DND-41 (cell line): ENCODE measurements around the gene DNPEP.
A peak's percentile ranks its signal among the peaks of the same experiment; 100 is the strongest.
"Not testable (repeated sequence)": the region's sequence is repeated elsewhere in the genome, so short reads cannot be mapped to it uniquely, and the experiment has no call there.

ENCODE experiments used
- ATAC-seq: fragments of 200-7000 bp; cut with Tn5 transposase; 3 replicates; pipeline ENCODE4 v1.9.1; 2021; ENCODE audit warnings: low read depth; ENCODE audit not compliant: insufficient read depth
- DNase-seq: peaks from one replicate; pipeline ENCODE4 v3.0.0-alpha.2; 2020
- H2AFZ ChIP-seq: 2 replicates; pipeline ENCODE4 v1.6.0; 2012; ENCODE audit warnings: low read depth, low read length
- H3K27ac ChIP-seq: 2 replicates; pipeline ENCODE4 v1.5.1; 2012; ENCODE audit warnings: low read length, inconsistent platforms
- H3K27me3 ChIP-seq: fragments of 200-600 bp; sonication (generic); 2 replicates; pipeline ENCODE4 v1.6.0; 2012; ENCODE audit warnings: low read length, mild to moderate bottlenecking, inconsistent platforms; ENCODE audit not compliant: insufficient read depth, poor library complexity
- H3K36me3 ChIP-seq: 2 replicates; pipeline ENCODE4 v1.5.1; 2012; ENCODE audit warnings: low read length, inconsistent platforms; ENCODE audit not compliant: insufficient read depth
- H3K4me1 ChIP-seq: 2 replicates; pipeline ENCODE4 v1.5.1; 2012; ENCODE audit warnings: mild to moderate bottlenecking, low read length; ENCODE audit not compliant: insufficient read depth
- H3K4me2 ChIP-seq: 2 replicates; pipeline ENCODE4 v1.6.0; 2012; ENCODE audit warnings: mild to moderate bottlenecking, moderate library complexity, low read length, inconsistent platforms; ENCODE audit not compliant: insufficient read depth
- H3K4me3 ChIP-seq, 2 experiments: fragments of 200-600 bp in 1 of 2; shearing (Covaris generic) in 1 of 2; 2 replicates each; pipeline ENCODE4 v1.5.1; 2012 to 2016; ENCODE audit warnings: inconsistent platforms in 2 of 2, low read length in 2 of 2, mild to moderate bottlenecking in 2 of 2, low read depth in 1 of 2, moderate library complexity in 1 of 2
- H3K79me2 ChIP-seq: 2 replicates; pipeline ENCODE4 v1.6.0; 2012; ENCODE audit warnings: low read length, inconsistent platforms; ENCODE audit not compliant: insufficient read depth
- H3K9ac ChIP-seq: 2 replicates; pipeline ENCODE4 v1.6.0; 2012; ENCODE audit warnings: low read depth, mild to moderate bottlenecking, inconsistent platforms, low read length, moderate library complexity
- H3K9me3 ChIP-seq: 2 replicates; pipeline ENCODE4 v1.5.1; 2012; ENCODE audit warnings: low read length, moderate library complexity, mild to moderate bottlenecking, inconsistent platforms; ENCODE audit not compliant: insufficient read depth, severe bottlenecking
- H4K20me1 ChIP-seq: 2 replicates; pipeline ENCODE4 v1.6.0; 2012; ENCODE audit warnings: low read length; ENCODE audit not compliant: insufficient read depth
- CTCF ChIP-seq: IDR thresholded peaks from 2 replicates; pipeline ENCODE4 v1.5.1; 2012; ENCODE audit warnings: borderline replicate concordance, low read length, moderate library complexity, mild to moderate bottlenecking; ENCODE audit not compliant: poor library complexity, severe bottlenecking; ENCODE audit errors: extremely low read depth
- EZH2 ChIP-seq: IDR thresholded peaks from 3 replicates; pipeline ENCODE4 v1.6.1; 2012; ENCODE audit warnings: borderline replicate concordance, low read depth, mild to moderate bottlenecking, moderate library complexity, low read length, inconsistent platforms; ENCODE audit not compliant: severe bottlenecking

The DNPEP gene

DNA sequence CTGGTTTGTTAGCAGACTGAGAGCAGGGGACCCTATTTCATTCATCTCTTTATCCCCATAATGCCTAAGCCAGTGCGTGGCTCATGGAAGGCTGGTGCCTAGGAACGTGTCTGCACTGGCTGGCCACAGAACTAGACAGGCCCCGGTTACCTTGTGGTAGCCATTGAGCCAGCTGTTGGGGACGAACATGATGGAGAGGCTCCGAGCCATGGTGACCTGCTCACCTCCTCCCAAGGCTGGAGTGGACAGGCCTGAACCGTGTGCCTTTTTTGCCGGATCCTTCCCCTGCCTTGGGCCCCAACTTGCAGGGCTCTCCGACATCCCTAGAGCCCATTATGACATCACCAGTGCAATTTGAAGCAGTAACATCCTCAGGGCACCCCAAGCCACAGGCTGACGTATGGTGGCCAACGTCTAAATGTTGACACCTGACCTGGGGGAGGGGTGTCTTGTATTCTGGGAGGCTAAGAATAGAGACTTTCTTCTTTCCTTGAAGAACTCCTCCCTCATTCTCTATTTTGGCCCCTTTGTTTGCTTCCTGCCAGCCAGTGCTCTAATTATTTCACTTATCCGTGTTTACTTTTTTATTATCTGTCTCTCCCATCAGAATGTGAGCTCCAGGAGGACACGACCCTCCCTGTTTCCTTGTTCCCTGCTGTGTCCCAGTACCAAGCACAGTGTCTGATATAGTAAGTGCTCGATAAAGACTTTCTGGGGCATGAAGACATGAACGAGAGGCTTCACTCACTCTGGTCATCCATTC is 12.2 kb upstream of the DNPEP start:
- H3K27ac ChIP-seq: no peak overlapping the region
- DNase-seq (no peak), ATAC-seq (no peak)
- H4K20me1 ChIP-seq: no peaks in the 10 kb centered on the region
- TF ChIP-seq CTCF (no peak), EZH2 (no peak)
- no peaks in the 10 kb centered on the region for H3K79me2 ChIP-seq
- H2AFZ ChIP-seq: no peak overlapping the region
- H3K9me3 ChIP-seq: no peaks in the 10 kb centered on the region
- H3K9ac ChIP-seq: no peak overlapping the region
- no peaks in the 10 kb centered on the region for H3K27me3 ChIP-seq
- H3K4me1 ChIP-seq: peaks cover 13% of the 10 kb centered on the region
- no peaks in the 10 kb centered on the region for H3K36me3 ChIP-seq
- H3K4me2 ChIP-seq: no peak overlapping the region
- H3K4me3 ChIP-seq: no peak overlapping the region

- no peak overlapping the region for H3K4me2 ChIP-seq
- H3K4me3 ChIP-seq: no peak overlapping the region
- H4K20me1 ChIP-seq: no peaks in the 10 kb centered on the region
- TF ChIP-seq EZH2: no peak
- no peak overlapping the region; the same call in 1 of the 2 replicates for H2AFZ ChIP-seq
- H3K9ac ChIP-seq: no peak overlapping the region
- H3K36me3 ChIP-seq: no peaks in the 10 kb centered on the region
- no peaks in the 10 kb centered on the region for H3K79me2 ChIP-seq
- H3K4me1 ChIP-seq: peaks cover 13% of the 10 kb centered on the region
- no peak for ATAC-seq
- H3K27ac ChIP-seq: no peak overlapping the region
- no peak for DNase-seq
- no peaks in the 10 kb centered on the region for H3K27me3 ChIP-seq
- no peaks in the 10 kb centered on the region for H3K9me3 ChIP-seq
These were observed 11.1 kb upstream of the DNPEP start for GRCh38 chr2:219398721-219399363.

DNA sequence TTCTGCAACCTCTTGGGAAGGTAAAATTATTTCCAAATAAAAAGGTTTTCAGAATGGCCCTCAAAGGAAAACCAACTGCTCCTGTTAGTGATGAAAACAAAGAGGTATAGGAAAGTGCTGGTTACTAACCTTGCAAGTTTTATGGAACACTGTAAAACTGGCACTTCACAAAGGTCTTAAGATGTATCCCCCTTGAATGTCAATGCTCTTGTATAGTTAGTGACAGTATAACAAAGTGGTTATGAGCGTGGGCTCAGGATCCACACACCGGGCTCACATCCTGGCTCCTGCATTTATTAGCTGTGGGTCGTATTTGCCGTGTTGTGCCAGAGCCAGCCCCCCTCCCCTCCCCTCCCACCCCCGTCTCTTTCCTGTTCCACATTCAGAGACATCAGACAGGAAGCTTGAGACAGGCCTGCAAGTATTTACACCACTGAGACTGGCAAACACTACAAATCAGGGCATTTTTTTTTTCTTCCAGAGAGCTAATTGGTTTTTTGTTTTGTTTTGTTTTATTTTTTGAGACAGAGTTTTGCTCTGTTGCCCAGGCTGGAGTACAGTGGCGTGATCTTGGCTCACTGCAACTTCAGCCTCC is 9.2 kb upstream of the DNPEP start:
- H3K27me3 ChIP-seq: no peaks in the 10 kb centered on the region
- H4K20me1 ChIP-seq: no peaks in the 10 kb centered on the region
- H3K79me2 ChIP-seq: no peaks in the 10 kb centered on the region
- no peak overlapping the region for H3K4me3 ChIP-seq
- peak overlapping the region; percentile 25; the same call in 1 of the 2 replicates for H3K4me2 ChIP-seq
- peak; percentile 39 for DNase-seq
- no peaks in the 10 kb centered on the region for H3K36me3 ChIP-seq
- H3K9me3 ChIP-seq: no peaks in the 10 kb centered on the region
- peaks cover 13% of the 10 kb centered on the region for H3K4me1 ChIP-seq
- TF ChIP-seq EZH2 (no peak), CTCF (no peak)
- peak overlapping the region; percentile 54; the same call in 1 of the 2 replicates for H3K27ac ChIP-seq
- peak overlapping the region; percentile 33 for H2AFZ ChIP-seq
- 0 out of 2 replicates have a peak overlapping the region, but pooled peaks have one; percentile 7 for H3K9ac ChIP-seq
- peak; percentile 89 for ATAC-seq

DNA sequence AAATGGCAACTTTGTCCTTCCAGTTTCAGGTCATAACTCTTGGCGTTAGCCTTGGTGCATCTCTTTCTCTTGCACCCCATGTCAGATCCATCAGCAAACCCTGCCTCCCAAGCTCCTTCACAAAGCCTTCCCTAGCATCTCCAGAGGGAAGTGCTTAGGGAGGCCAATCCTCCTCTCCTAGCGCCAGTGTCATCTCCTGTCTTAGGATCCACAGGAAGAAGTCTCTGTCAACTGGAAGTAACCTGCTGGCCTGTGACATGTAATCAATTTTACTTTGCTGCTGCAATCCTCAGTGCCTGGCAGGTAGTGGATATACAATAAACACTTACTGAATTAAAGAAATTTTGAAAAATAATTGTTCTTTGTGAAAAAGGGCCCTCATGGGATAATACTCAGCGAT is 7.9 kb upstream of the DNPEP start:
- no peaks in the 10 kb centered on the region for H3K9me3 ChIP-seq
- no peak overlapping the region for H3K4me3 ChIP-seq
- no peak for TF ChIP-seq EZH2
- TF ChIP-seq CTCF: no peak
- H4K20me1 ChIP-seq: no peaks in the 10 kb centered on the region
- no peak overlapping the region for H3K27ac ChIP-seq
- H3K4me1 ChIP-seq: peaks cover 13% of the 10 kb centered on the region
- H3K79me2 ChIP-seq: no peaks in the 10 kb centered on the region
- H3K9ac ChIP-seq: no peak overlapping the region
- no peaks in the 10 kb centered on the region for H3K36me3 ChIP-seq
- no peak overlapping the region for H3K4me2 ChIP-seq
- no peak overlapping the region for H2AFZ ChIP-seq
- no peak for ATAC-seq
- no peak for DNase-seq
- H3K27me3 ChIP-seq: no peaks in the 10 kb centered on the region

DNA sequence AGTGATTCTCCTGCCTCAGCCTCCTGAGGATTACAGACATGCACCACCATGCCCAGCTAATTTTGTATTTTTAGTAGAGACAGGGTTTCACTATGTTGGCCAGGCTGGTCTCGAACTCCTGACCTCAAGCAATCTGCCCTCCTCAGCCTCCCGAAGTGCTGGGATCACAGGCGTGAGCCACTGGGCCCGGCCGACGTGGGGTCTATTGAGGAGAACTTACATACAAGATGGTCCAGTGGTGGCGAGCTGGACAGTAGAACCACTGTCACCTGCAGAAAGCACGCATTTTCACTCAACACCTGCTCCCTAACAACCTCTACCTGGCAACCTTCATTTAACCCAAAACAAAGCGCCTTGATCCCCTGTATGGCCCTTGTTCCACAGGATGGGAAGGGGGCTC is 7.3 kb upstream of the DNPEP start:
- not testable (repeated sequence) for H3K4me2 ChIP-seq, H3K27ac ChIP-seq, H3K4me3 ChIP-seq, H3K9me3 ChIP-seq, DNase-seq, H3K9ac ChIP-seq, ATAC-seq, H3K27me3 ChIP-seq, H3K79me2 ChIP-seq, H4K20me1 ChIP-seq, H3K36me3 ChIP-seq, H2AFZ ChIP-seq
- peaks cover 13% of the 10 kb centered on the region for H3K4me1 ChIP-seq
